Loucy (cell line): ENCODE measurements around the gene HOXB8.

Experiments
- H2AFZ ChIP-seq: fragments of 200-600 bp; sonication (generic); 2 replicates; pipeline ENCODE4 v1.6.0; 2016; ENCODE audit warnings: antibody characterized with exemption, mild to moderate bottlenecking, low read length, moderate library complexity
- H3F3A ChIP-seq: fragments of 200-600 bp; 2 replicates; pipeline ENCODE4 v1.6.0; 2016; ENCODE audit warnings: antibody characterized with exemption, low read depth, mild to moderate bottlenecking
- H3K27me3 ChIP-seq: fragments of 200-600 bp; sonication (generic); 2 replicates; pipeline ENCODE4 v1.6.1; 2014; ENCODE audit warnings: low read length, mild to moderate bottlenecking; ENCODE audit not compliant: insufficient read depth, poor library complexity, severe bottlenecking
- H3K36me3 ChIP-seq: fragments of 200-600 bp; sonication (generic); 2 replicates; pipeline ENCODE4 v1.6.1; 2016; ENCODE audit warnings: low read length; ENCODE audit not compliant: insufficient read depth
- H3K4me1 ChIP-seq: fragments of 200-600 bp; sonication (generic); 2 replicates; pipeline ENCODE4 v1.5.1; 2014; ENCODE audit warnings: low read length, mild to moderate bottlenecking; ENCODE audit not compliant: insufficient read depth, poor library complexity, severe bottlenecking
- H3K4me2 ChIP-seq: fragments of 200-600 bp; sonication (generic); 2 replicates; pipeline ENCODE4 v1.6.0; 2014; ENCODE audit warnings: antibody characterized with exemption, low read length, low read depth, mild to moderate bottlenecking; ENCODE audit not compliant: poor library complexity, severe bottlenecking
- H3K4me3 ChIP-seq: fragments of 200-600 bp; sonication (generic); 2 replicates; pipeline ENCODE4 v1.5.1; 2014; ENCODE audit warnings: low read length, mild to moderate bottlenecking, mixed read lengths; ENCODE audit not compliant: poor library complexity, severe bottlenecking
- H3K79me2 ChIP-seq: fragments of 200-600 bp; sonication (generic); 2 replicates; pipeline ENCODE4 v1.6.1; 2014; ENCODE audit warnings: low read length; ENCODE audit not compliant: insufficient read depth
- H3K9ac ChIP-seq: fragments of 200-600 bp; sonication (generic); 2 replicates; pipeline ENCODE4 v1.6.0; 2014; ENCODE audit warnings: mild to moderate bottlenecking, low read depth, low read length, moderate library complexity; ENCODE audit not compliant: poor library complexity, severe bottlenecking
- H3K9me2 ChIP-seq: fragments of 200-600 bp; sonication (generic); replicated peaks from 2 replicates; pipeline ENCODE4 v1.6.1; 2016; ENCODE audit warnings: low read depth, low read length, mixed read lengths
- H3K9me3 ChIP-seq: fragments of 200-600 bp; sonication (generic); 2 replicates; pipeline ENCODE4 v1.6.1; 2014; ENCODE audit warnings: mild to moderate bottlenecking, antibody characterized with exemption, low read length, low read depth; ENCODE audit not compliant: insufficient read depth
- H4K20me1 ChIP-seq: fragments of 200-600 bp; sonication (generic); 2 replicates; pipeline ENCODE4 v1.6.0; 2014; ENCODE audit warnings: antibody characterized with exemption, low read length, mild to moderate bottlenecking; ENCODE audit not compliant: insufficient read depth, poor library complexity, severe bottlenecking
- EZH2phosphoT487 ChIP-seq: fragments of 200-600 bp; IDR thresholded peaks from 2 replicates; pipeline ENCODE4 v1.6.1; 2018; ENCODE audit warnings: antibody characterized with exemption, mild to moderate bottlenecking, moderate library complexity, borderline replicate concordance
- TF ChIP-seq, protein P1 (sequence below): fragments of 200-600 bp; sonication (generic); conservative IDR thresholded peaks from 2 replicates; pipeline ENCODE4 v1.5.1; 2014; ENCODE audit warnings: mild to moderate bottlenecking, antibody characterized with exemption, low read length

HOXB8 gene

DNA sequence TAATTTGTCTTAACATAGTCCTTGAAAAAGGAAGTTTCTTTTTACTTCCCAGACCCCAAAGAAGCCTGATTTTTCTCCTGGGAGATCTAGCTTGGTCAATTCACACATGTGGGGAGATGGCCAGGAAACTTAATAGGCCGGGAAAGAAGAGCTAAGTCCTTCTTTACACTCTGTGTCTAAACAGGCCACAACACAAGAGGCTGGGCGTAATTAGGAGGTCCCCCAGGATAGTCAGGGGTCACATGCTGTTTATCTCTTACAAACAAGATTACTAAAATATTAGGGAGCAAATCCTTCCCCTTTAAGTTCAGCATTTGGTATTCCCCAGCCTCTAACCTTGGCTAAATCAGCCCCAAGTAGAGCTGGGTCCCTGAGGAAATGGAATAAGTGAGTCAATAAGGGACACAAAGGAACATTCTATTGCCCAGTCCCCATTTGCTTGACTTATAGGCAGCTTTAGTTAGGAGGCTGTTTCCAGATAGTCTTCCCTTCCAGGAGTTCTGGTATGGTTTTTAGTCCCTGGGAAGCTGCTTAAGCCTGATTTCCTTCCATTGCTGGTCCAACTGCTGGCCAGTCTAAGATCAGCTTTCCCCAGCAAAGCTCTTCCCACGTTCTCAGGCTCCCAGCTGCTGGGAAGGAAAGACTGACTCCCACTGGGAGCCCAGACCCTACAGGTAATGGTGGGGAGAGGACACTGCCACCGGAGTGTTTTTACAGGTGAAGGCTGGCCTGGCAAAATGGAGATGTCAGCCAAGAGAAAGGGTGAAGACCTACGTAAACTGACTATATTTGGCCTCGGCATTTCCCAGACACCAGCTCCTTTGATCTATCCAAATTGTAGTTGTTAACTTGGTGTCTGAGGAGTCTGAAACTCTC is 25.1 kb upstream of the HOXB8 start:
- H4K20me1 ChIP-seq, result peaks cover 46% of the 10 kb centered on the region

DNA sequence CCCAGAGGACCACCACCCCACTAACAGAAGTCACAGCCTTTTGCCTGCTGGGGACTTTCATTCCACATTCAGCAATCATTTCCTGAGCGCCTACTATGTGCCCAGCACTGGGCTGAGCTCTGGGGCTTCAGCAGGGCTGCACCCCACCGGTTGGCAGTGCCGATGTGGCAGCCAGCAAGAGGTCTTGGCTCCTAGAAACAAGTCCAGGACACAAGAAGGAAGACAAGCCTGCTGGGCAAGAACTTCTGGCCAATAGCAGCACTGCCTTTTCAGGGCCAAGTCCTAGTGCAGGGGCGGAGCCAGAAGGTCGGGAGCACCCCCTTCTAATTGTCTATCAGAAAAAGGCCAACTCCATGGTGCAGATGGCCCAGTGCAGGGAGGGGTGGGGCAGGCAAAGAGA is 24.0 kb upstream of the HOXB8 start:
- peaks cover 35% of the 10 kb centered on the region for H4K20me1 ChIP-seq
- H3K4me1 ChIP-seq, result peaks cover 85% of the 10 kb centered on the region
- H3K36me3 ChIP-seq, result peaks cover 10% of the 10 kb centered on the region; the same call in 1 of the 2 replicates
- peak overlapping the region; percentile 89 for H3K4me3 ChIP-seq
- no peak for TF ChIP-seq EZH2phosphoT487
- TF ChIP-seq, protein P1, sequence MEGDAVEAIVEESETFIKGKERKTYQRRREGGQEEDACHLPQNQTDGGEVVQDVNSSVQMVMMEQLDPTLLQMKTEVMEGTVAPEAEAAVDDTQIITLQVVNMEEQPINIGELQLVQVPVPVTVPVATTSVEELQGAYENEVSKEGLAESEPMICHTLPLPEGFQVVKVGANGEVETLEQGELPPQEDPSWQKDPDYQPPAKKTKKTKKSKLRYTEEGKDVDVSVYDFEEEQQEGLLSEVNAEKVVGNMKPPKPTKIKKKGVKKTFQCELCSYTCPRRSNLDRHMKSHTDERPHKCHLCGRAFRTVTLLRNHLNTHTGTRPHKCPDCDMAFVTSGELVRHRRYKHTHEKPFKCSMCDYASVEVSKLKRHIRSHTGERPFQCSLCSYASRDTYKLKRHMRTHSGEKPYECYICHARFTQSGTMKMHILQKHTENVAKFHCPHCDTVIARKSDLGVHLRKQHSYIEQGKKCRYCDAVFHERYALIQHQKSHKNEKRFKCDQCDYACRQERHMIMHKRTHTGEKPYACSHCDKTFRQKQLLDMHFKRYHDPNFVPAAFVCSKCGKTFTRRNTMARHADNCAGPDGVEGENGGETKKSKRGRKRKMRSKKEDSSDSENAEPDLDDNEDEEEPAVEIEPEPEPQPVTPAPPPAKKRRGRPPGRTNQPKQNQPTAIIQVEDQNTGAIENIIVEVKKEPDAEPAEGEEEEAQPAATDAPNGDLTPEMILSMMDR, result no peak
- H2AFZ ChIP-seq, result no peak overlapping the region
- peaks cover 100% of the 10 kb centered on the region for H3K79me2 ChIP-seq
- no peaks in the 10 kb centered on the region for H3K9me3 ChIP-seq
- H3K9me2 ChIP-seq, result no peaks in the 10 kb centered on the region
- H3K9ac ChIP-seq, result peak overlapping the region; percentile 98
- peaks cover 18% of the 10 kb centered on the region for H3K27me3 ChIP-seq
- H3F3A ChIP-seq, result no peaks in the 10 kb centered on the region
- peak overlapping the region; percentile 95 for H3K4me2 ChIP-seq

More for the DNA sequence above, 25.1 kb upstream of the HOXB8 start:
- Histone ChIP-seq H3K9me3 (no peaks in the 10 kb centered on the region), H3K36me3 (peaks cover 10% of the 10 kb centered on the region; the same call in 1 of the 2 replicates), H2AFZ (no peak overlapping the region), H3K9ac (peak overlapping the region; percentile 98), H3K4me3 (peak overlapping the region; percentile 89), H3K4me2 (peak overlapping the region; percentile 95), H3K27me3 (peaks cover 22% of the 10 kb centered on the region), H3K4me1 (peaks cover 87% of the 10 kb centered on the region), H3K79me2 (peaks cover 100% of the 10 kb centered on the region), H3F3A (no peaks in the 10 kb centered on the region), H3K9me2 (no peaks in the 10 kb centered on the region)
- TF ChIP-seq, protein P1, result no peak
- TF ChIP-seq EZH2phosphoT487, result no peak

DNA sequence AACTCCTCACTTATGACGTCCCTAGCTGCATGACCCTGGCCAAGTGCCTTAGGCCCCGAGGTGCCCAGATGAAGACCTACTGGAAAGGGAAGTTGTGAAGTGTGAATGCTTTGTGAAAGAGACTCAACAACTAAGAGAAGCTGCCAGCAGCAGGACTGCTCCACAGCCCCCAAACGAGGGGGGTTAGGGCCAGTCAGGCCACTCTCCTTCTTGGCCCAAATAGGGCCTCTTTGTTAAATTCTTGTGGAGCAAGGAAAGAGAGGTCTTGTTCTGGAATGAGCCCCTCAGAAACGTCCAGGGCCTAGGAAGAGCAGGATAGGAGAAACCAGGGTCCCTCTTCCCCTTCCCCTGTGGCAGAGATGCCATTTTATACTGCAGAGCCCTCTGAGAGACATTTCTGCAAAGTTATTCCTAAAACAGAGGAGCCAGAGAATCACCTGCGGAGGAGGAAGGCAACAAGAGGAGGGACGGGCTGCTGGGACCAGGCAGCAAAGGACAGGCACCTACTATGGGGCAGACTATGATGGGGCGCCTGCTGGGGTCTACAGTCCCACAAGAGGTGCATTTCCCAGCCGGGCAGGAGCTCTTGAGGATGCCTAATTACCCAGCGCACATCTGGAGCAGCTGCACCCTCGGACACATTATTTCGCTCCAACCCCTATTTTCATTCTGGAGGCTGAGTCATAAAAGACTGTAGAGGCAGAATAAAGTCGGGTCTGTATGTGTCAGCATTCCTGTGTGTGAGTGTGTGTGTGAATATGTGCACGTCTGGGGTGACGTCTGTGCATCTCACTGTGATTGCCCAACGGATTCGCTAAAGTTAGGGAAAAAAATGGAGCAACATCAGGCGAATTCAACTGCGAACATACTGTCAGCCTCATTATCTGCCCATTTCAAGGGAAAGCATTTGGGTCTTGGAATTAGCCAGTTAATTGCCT is 22.5 kb upstream of the HOXB8 start:
- H3K4me3 ChIP-seq, result peak overlapping the region; percentile 89
- peaks cover 4% of the 10 kb centered on the region for H3K27me3 ChIP-seq
- no peaks in the 10 kb centered on the region for H3F3A ChIP-seq
- H3K9me2 ChIP-seq, result no peaks in the 10 kb centered on the region
- peaks cover 20% of the 10 kb centered on the region for H4K20me1 ChIP-seq
- H3K9ac ChIP-seq, result peak overlapping the region; percentile 98
- peaks cover 10% of the 10 kb centered on the region; the same call in 1 of the 2 replicates for H3K36me3 ChIP-seq
- H3K79me2 ChIP-seq, result peaks cover 100% of the 10 kb centered on the region
- TF ChIP-seq, protein P1, result no peak
- no peak for TF ChIP-seq EZH2phosphoT487
- peak overlapping the region; percentile 95 for H3K4me2 ChIP-seq
- H3K9me3 ChIP-seq, result no peaks in the 10 kb centered on the region
- peaks cover 73% of the 10 kb centered on the region for H3K4me1 ChIP-seq
- H2AFZ ChIP-seq, result no peak overlapping the region
